ENCODE results near the gene LIN7C.
"Not testable (repeated sequence)": the region's sequence is repeated elsewhere in the genome, so short reads cannot be mapped to it uniquely, and the experiment has no call there.

Gene LIN7C, protein sequence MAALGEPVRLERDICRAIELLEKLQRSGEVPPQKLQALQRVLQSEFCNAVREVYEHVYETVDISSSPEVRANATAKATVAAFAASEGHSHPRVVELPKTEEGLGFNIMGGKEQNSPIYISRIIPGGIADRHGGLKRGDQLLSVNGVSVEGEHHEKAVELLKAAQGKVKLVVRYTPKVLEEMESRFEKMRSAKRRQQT

DNA sequence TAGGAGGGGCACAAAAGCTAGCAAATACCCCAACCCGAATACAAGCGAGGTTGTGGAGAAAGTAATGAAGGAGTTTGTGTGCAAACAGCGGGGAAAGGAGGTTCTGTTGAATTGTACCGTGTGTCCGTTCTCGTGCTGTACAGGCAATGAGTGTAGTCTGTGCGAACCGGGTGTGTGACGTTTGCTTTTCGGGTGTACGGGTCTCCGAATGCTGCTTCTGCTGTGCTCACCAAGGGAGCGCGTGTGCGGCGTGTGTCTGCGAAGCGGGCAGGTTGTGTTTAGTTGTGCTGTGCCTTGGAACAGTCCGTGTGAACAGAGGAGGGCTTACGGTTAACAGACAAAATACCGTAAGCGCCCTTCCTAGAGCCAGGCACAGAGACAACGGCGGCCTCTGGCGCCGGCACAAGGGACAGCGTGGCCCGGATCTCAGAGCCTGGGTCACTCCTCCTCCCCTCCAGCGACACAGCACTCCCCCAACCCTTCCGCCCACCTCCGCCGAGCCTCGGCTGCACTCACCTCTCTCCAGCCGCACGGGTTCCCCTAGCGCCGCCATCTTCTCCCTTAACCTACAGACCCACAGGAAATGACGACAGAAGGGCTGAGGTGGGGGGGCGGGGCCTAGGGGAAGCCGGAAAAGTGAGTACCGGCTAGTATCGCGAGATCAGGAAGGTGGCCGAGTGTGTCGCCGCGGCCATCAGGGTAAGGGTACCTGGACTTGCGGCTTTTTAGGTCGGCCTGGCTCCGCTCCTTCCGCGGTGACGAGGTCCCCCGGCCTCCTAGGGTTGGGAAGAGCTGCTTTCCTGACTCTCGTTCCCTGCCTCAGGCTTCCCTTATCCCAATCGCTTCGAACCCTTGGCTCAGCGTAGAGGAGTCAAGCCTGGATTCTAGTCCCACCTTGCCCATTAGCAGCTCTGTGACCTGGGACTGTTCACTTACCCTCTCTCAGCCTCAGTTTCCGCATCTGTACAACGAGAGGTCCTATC lies at the start of gene LIN7C:
LIN7C (minus strand) TSS at position 570 of the 983 bp plus-strand sequence; CDS start at position 553, 17 bp downstream.
- DNase-seq = peak; percentile 93 to 96

DNA sequence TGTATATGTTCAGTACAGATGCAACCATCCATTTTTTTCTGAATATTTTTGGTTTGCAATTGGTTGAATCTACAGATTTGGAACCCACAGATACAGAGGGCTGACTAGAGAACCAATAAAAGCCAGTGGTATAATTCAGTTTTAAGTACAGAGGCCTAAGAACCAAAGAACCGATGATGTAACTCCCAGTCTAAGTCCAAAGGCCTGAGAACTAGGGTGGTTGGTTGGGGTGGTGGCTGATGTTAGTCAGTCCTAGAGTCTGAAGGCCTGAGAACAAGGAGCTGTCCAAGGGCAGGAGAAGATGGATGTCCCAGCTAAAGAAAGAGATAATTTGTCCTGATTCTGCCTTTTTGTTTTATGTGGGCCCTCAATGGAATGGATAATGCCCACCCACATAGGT lies 48.7 kb upstream of the LIN7C start:
- no peak for DNase-seq

DNA sequence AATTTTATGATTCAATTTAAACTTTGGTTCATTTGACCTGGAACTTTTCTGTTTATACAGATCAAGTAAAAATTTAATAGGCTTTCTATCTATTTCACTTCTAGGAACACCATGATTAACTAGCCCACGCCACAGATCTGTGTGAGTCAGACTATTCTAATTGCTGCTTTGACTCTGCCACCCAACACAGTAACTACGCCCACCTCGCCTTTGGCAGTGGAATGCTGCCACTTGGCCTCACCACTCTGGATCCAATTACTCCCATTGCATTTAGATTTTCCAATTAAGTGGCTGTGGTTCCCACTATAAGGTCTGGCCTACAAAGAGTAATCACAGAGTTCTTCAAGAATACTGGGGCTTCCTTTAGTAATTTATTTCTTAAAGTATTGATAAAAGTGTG lies 46.6 kb upstream of the LIN7C start:
- DNase-seq = no peak

DNA sequence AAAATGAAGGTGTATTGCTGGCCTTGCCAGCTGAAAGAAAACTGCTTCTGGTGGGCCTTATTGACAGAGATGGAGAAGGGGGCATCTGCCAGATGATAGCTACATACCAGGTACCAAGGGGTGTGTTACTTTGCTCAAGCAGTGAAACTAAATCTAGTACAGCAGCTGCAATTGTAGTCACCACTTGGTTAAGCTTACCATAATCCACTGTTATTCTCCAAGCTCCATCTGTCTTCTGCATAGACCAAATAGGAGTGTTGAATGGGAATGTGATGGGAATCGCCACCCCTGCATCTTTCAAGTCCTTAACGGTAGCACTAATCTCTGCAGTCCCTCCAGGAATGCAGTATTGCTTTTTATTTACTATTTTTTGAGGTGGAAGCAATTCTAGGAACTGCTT lies 45.8 kb upstream of the LIN7C start:
- no peak for DNase-seq

DNA sequence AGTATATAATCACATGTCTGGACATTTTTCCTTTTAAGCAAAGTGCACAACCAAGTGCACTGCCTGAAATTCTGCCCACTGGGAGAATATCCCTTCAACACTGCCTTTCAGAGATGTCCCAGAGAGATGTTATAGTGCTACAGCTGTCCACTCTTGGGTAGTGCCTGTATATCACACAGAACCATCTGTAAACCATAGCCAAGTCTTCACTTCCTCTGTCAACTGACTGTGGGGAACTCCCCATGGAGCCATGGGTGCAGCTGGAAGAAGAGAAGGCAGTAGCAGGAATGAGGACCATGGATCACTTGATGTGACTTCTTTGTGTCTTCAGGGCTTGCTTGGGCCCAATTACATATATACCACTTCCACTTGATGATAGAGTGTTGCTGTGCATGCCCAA lies 44.6 kb upstream of the LIN7C start:
- no peak for DNase-seq

DNA sequence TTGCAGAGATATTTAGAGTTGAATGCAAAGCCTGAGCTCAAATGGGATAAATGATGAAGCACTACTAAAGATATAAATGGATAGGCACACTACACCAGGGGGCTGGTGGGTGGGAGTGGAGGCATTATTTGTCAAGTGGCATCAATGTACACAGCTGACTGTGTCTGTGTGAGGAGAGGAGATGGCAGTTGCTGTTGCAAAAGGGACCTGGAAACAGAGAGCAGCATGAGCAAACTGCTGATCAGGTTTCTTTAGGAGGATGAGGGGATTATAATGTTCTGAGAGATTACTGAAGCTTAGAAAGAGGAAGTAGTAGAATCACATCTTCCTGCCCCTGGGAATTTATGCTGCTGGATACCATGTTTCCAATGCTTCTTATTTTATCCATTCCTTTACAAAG lies 39.4 kb upstream of the LIN7C start:
- no peak for DNase-seq

DNA sequence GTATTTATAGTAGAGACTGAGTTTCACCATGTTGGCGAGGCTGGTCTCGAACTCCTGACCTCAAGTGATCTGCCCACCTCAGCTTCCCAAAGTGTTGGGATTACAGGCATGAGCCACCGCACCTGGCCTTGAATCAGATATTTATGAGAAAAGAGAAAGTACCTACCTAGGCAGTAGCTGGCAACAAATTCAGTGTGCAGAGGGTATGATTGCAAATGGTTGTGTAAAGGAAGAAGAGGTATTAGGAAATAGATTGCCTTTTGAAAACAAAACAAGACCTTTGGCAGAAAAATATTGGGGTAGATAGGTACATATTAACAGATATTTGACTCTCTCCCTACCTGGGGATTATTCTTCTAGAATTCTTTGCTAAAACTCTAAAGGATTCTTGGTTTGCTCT lies 38.5 kb upstream of the LIN7C start:
- DNase-seq = no peak

DNA sequence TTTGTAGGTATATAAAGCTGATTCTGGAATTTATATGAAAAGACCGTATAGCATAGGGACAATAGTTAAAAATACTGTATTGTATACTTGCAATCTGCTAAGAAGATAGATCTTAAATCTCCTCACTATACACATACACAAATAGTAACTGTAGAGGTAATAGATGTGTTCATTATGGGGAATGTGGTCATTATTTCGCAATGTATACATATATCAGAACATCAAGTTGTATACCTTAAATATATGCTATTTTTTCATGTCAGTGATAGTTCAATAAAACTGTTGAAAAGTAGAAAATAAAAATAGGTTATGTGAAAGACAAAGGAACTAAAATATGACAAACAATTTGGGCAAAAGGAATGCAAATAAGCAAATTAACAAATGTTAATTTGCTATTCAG lies 35.2 kb upstream of the LIN7C start:
- DNase-seq = no peak

DNA sequence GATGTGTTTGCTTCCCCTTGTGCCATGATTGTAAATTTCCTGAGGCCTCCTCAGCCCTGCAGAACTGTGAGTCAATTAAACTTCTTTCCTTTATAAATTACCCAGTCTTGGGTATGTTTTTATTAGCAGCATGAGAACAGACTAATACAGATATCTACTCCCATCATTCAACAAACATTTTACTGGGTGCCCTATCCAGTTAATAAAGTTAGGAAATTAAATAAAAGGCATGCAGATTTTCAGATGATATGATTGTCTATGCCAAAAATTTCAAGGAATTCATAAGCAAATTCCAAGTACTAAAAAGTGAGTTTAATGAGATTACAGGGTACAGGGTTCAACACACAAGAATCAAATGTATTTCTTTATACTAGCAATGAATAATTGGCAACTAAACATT lies 33.5 kb upstream of the LIN7C start:
- DNase-seq = no peak

DNA sequence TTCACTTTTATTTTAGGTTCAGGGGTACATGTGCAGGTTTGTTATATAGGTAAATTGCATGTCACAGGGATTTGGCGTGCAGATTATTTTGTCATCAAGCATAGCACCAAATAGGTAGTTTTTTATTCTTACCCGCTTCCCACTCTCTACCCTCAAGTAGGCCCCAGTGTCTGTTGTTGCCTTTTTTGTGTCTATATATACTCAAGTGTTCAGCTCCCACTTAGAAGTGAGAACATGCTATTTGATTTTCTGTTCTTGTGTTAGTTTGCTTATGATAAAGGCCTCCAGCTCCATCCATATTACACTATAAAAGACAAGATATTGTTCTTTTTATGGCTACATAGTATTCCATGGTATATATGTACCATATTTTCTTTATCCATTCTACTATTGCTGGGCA lies 28.5 kb upstream of the LIN7C start:
- DNase-seq = no peak

DNA sequence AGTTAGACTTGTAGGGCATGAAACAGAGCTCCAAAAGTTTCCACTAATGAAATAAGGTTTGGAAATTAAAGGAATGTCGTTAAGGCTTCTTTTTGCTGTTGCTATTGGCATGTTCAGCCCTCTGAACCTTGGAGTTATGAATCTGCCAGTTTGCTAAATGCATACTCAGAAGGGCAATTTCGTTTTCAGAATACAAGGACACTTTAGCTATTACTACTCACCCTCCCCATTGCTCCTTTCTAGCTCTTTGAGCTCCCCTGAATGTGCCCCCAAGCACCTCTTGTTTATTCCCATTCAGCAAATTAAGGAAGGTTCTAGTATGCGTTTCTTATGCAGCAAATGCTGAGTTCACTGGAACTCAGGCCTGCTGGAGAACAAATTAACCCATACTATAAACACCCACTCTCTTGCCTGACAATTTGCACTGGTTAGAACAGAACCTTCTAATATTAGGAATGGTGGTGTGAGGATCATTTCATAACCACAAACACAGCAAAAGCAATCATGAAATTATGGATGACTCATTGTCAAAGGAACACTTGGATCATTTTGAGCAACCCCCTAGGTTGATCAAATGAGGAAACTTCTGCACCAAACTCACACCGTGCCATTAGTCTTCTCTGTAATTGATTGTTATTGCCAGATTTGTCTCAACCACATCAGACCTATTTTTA lies 26.2 kb upstream of the LIN7C start:
- no peak for DNase-seq

DNA sequence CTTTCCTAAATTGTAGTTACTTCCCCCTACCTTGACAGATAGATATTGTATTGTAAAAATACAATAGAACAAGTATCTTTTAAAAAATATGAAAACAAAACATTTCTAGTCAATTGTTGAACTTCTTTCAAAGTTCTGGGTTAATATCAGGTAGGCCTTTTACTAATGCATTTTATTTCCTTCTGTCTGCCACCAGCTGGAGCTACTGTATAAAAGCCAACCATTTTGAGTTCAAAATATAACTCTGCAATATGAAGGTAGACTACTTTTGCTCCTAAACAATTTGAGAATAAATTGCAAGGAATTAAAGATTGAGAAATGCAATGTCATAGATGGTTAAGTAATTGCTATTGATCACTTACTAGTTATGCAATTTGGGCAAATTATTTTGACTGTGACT lies 22.1 kb upstream of the LIN7C start:
- no peak for DNase-seq

DNA sequence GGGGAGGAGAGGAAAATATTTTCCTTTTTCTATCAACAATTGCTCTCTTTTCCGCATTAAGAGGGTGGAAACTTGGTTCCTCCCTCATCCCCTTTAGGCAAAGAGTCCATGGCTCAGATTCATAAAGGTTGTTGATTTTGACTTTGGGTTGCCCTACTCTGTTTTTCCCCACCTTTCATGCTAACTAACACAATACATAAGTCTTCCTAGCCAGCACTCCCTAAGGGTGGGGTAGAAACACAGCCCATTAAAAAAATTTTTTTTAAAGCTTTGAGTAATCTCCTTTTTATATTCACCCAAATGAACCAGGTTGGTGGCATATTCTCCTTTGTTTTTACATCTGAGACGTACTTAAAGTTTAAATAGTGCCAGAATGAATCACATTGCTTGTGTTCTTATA lies 20.0 kb upstream of the LIN7C start:
- no peak for DNase-seq

DNA sequence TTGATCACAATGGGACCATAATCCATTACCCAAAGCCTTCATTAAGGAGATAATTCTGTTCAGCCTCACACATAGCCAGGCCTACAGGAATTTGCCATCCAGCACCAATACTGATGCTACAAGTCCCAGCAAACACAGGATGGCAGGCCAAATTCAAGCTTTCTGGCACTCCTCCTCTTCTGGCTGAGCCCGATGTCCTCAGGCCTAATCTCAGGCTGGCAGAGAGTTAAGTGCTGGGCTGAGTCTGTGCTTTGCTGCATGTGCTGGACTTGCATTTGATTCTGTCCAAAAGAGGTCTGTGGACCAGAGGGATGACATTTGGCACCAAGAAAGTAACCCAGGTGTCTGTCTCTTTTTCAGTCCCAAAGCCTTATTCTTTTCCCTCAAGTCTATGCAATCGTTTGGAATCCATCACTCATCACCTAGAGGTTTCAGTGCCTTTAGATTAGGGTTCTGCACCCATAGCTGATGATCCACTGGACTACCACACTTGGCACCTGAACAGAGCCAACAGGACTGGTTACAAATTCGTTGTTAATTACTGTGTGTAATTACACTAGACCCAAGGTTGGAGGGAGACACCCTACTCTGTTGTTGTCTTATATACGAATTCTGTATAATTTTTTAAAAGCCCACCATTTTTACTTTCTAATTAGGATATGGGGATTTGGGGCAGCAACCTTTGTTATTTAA lies 19.4 kb upstream of the LIN7C start:
- no peak for DNase-seq

DNA sequence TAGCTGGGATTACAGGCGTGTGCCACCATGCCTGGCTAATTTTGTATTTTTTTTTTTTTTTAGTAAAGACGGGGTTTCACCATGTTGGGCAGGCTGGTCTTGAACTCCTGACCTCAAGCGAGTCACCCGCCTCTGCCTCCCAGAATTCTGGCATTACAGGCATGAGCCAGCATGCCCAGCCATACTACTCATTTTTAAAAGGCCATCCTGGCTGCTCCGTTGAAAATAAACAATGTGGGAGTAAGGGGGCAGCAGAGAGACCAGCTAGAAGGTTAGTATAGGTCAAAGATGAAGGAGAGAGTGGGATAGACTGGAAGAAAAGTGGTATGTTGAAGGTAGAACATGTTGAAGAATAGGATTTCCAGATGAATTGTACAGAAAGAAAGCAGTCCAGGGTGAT lies 17.6 kb upstream of the LIN7C start:
- no peak for DNase-seq

DNA sequence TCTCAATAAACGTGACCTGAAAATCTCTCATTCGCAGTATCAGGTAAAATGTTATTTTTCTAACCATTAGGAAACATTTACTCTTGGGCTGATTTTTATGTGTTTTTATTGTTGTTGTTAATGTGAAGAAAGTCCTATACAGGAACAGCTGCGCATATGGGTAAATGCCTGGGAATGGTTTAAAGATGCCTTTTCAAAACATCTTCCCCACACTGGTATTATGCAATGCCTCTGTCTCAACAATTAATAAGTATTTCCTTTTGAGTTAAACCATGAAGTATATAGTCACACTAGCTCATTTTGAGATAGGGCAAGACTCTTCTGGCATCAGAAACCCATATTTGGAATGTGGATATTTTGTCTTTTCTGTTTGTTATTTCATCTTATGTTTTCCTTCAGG lies 13.7 kb upstream of the LIN7C start:
- DNase-seq = no peak

DNA sequence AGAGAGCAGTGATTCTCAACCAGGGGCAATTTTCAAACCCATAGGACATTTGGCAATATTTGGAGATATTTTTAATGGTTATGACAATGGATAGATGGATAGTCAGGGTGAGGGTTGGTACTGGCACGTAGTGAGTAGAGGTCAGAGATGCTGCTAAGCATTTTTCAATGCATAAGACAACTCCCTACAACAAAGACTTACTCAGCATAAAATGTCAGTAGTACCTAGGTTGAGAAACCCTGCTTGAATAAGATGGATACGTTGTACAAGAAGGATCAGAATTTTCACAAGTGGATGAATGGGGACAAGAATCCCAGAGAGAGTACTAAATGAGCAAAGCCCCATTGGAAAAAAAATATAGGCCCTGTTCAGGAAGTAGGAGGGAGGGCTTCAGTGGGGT lies 11.9 kb upstream of the LIN7C start:
- no peak for DNase-seq

DNA sequence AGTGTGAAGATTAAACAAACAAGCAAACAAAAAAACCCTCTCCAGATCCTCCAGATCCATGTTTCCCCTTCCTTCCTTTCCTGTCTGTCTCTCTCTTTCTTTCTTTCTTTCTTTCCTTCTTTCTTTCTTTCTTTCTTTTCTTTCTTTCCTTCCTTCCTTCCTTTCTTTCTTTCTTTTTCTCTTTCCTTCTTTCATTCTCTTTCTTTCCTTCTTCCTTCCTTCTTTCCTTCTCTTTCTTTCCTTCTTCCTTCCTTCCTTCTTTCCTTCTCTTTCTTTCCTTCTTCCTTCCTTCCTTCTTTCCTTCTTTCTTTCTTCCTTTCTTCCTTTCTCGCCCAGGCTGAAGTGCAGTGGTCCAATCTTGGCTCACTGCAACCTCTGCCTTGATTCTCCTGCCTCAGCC lies 10.9 kb upstream of the LIN7C start:
- DNase-seq = not testable (repeated sequence)

DNA sequence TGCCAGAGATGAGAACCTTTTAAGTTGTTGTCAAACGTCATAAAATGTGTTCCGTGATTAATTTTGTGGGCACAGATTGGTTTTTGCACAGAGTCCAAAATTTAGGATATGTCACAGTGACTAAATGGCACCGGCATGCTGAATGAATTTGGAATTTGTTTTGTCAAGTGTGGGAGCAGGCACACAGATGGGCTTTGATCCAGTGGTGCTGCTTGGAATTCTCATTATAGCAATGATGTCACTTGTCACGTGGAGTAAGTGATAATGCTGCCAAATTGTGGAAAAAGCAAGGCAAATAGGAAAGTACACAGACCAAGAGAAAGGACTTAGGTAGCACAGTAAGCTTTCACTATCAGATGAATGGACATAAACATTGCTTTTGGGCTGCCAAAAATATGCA lies 8.0 kb upstream of the LIN7C start:
- no peak for DNase-seq

DNA sequence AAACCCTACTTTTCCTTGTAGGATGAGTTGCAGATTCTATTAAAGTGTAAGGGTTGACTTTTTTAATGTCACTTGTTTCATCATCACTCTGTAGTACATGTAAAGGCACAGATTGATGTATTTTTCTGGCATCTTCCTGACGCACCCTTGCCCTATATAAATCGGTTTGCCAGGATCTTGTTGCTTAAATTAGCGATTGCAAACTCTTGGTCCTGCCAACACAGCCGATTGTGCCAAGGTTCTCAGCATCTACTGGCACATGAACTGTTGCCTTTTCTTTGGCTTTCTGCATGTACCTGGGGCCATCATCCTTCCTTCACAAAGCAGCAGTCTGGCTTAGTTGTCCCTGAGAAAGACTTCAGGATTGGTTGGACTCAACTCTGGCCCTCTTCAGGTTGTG lies 7.5 kb upstream of the LIN7C start:
- DNase-seq = no peak

DNA sequence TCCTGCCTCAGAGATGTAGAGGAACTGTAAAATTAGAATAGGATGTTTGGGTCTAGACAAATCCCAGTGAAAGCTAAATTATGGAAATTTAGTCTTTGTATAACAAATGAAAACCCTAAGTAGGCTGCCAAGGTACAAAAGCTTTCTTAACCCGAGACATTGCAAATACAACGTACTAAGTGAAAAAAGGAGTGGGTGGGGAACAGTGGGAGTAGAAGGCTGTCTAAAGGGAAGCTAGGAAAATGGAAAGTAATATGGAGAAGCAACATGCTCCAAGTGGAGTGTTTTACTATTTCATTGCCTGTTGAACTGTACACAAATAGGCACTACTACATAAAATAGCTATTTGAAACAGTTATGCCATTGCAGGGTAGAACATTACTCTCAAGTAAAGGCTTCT lies 6.8 kb upstream of the LIN7C start:
- DNase-seq = no peak

DNA sequence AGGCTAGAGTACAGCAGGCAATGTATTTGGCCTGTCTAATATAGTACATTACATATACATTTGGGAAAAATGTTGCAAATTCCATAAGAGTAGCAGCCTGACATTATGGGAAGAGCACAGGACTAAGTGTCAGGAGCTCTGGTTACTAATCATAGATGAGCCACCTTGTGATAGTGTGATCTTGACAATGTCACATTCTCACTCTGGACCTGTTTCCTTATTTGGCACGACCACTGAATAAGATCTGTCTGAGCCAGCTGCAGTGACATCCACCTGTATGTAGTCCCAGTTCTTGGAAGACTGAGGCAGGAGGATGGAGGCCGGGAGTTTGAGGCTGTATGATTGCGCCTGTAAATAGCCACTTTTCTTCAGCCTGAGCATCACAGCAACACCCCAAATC lies 5.7 kb upstream of the LIN7C start:
- DNase-seq = no peak

DNA sequence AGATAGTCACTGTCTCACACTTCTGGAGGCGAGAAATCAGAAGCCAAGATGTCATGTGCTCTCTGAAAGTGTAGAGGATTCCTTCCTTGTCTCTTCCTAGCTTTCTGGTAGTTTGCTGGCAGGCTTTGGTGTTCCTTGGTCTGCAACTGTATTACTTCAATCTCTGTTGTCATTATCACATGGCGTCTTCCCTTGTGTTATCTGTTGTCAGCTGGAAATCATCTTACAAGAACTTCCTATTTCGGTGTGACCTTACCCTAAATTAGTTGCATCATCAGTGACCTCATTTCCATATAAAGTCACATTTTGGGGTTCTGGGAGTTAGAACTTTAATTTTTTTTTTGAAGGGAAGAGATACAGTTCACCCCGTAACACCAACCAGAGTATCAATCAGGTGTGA lies 3.3 kb upstream of the LIN7C start:
- DNase-seq = no peak
